ENCODE data around the gene TRPM3.

The TRPM3 gene

GRCh38 chr9:70533492-70533891 lies 587.9 kb downstream of the TRPM3 start:
- no peak for DNase-seq (ENCODE audit: low read depth, low spot score)
- no peak for TF ChIP-seq CTCF (IDR thresholded peaks at IDR 0.05; ENCODE audit: insufficient read depth, low read length, missing control alignments)
- POLR2A ChIA-PET, result interaction anchor here (1.4 kb wide), 1 partner anchor 114 kb away, joined by 4 read pairs; no protein-coding TSS in a partner anchor
- CTCF ChIA-PET, result no interaction called here
- no peak overlapping the region for H3K4me3 ChIP-seq (ENCODE audit: low read depth, low read length)

GRCh38 chr9:70532716-70533115 lies 588.7 kb downstream of the TRPM3 start:
- H3K4me3 ChIP-seq (ENCODE audit: low read depth, low read length), result no peak overlapping the region
- CTCF ChIA-PET, result interaction anchor here (1.5 to 2.0 kb wide), 3 partner anchors 19 to 70 kb away, joined by 4 to 7 read pairs (median 4); no protein-coding TSS in a partner anchor
- no peak for TF ChIP-seq CTCF (IDR thresholded peaks at IDR 0.05; ENCODE audit: insufficient read depth, low read length, missing control alignments)
- POLR2A ChIA-PET, result no interaction called here
- DNase-seq (ENCODE audit: low read depth, low spot score), result no peak

GRCh38 chr9:70531311-70531710 lies 590.1 kb downstream of the TRPM3 start:
- ChIA-PET CTCF (interaction anchor here (1.5 to 2.0 kb wide), 3 partner anchors 18 to 71 kb away, joined by 4 to 7 read pairs (median 4); no protein-coding TSS in a partner anchor), POLR2A (interaction anchor here (0.6 kb wide), 1 partner anchor 36 kb away, joined by 3 read pairs; no protein-coding TSS in a partner anchor)
- no peak for TF ChIP-seq CTCF (IDR thresholded peaks at IDR 0.05; ENCODE audit: insufficient read depth, low read length, missing control alignments)
- H3K4me3 ChIP-seq (ENCODE audit: low read depth, low read length), result no peak overlapping the region
- DNase-seq (ENCODE audit: low read depth, low spot score), result no peak

GRCh38 chr9:70530716-70531115 lies 590.7 kb downstream of the TRPM3 start:
- DNase-seq (ENCODE audit: low read depth, low spot score), result no peak
- no peak overlapping the region for H3K4me3 ChIP-seq (ENCODE audit: low read depth, low read length)
- no peak for TF ChIP-seq CTCF (IDR thresholded peaks at IDR 0.05; ENCODE audit: insufficient read depth, low read length, missing control alignments)
- CTCF ChIA-PET, result no interaction called here
- POLR2A ChIA-PET, result no interaction called here

GRCh38 chr9:70529833-70530232 lies 591.6 kb downstream of the TRPM3 start:
- DNase-seq (ENCODE audit: low read depth, low spot score), result no peak
- no peak for TF ChIP-seq CTCF (IDR thresholded peaks at IDR 0.05; ENCODE audit: insufficient read depth, low read length, missing control alignments)
- ChIA-PET POLR2A (no interaction called here), CTCF (no interaction called here)
- no peak overlapping the region for H3K4me3 ChIP-seq (ENCODE audit: low read depth, low read length)

GRCh38 chr9:70529377-70529776 lies 592.0 kb downstream of the TRPM3 start:
- POLR2A ChIA-PET, result no interaction called here
- CTCF ChIA-PET, result no interaction called here
- no peak overlapping the region for H3K4me3 ChIP-seq (ENCODE audit: low read depth, low read length)

More at GRCh38 chr9:70529377-70529776, 592.0 kb downstream of the TRPM3 start:
- no peak for TF ChIP-seq CTCF (IDR thresholded peaks at IDR 0.05; ENCODE audit: insufficient read depth, low read length, missing control alignments)
- DNase-seq (ENCODE audit: low read depth, low spot score), result no peak
